T-cell (primary cell): ENCODE measurements around the gene HLCS. TPM values are rescaled to one million over a fixed set of nuclear protein-coding genes. Genes with fewer than 3 reads are reported as not detected.
A peak's percentile ranks its signal among the peaks of the same experiment; 100 is the strongest.

Source experiments
- ATAC-seq, 4 experiments: fragments of 200-7000 bp in 3 of 4; fragments of 150-1000 bp in 1 of 4; cut with Tn5 transposase; replicated peaks in 1 of 4; 1 replicate in 3 of 4; 2 replicates in 1 of 4; pipeline ENCODE4 v1.10.0; 2021; ENCODE audit warnings: moderate library complexity in 3 of 4, mild to moderate bottlenecking in 2 of 4, moderate number of reproducible peaks in 1 of 4
- CTCF ChIA-PET, 2 donors: fragments of 300-600 bp; sonication (Branson Sonifier 250); formaldehyde crosslinking; loops; one replicate each; lab custom pipeline; 2022; ENCODE audit warnings: antibody characterized with exemption in 2 of 2; lab: Charles Lee
- POLR2A ChIA-PET, 2 donors: fragments of 300-600 bp; sonication (Branson Sonifier 250); formaldehyde crosslinking; loops; one replicate each; lab custom pipeline; 2022; ENCODE audit warnings: antibody characterized with exemption in 2 of 2; lab: Charles Lee
- DNase-seq, 35 experiments: peaks; one replicate each; pipeline versions ENCODE4 v3.0.0 to v3.0.0-alpha.2; 2013 to 2023
- H3K27ac ChIP-seq: one replicate; pipeline ENCODE4 v1.5.1; 2013; ENCODE audit warnings: low read length
- H3K27me3 ChIP-seq, 2 experiments: replicated peaks in 1 of 2; 1 replicate in 1 of 2; 2 replicates in 1 of 2; pipeline versions ENCODE4 v1.6.1 to v1.7.0; 2013; ENCODE audit warnings: low read length in 1 of 2, mixed read lengths in 1 of 2; ENCODE audit not compliant: control insufficient read depth in 2 of 2, insufficient read depth in 2 of 2; ENCODE audit errors: extremely low read depth in 1 of 2
- H3K36me3 ChIP-seq, 2 donors: 1 replicate in 1 of 2; 2 replicates in 1 of 2; pipeline versions ENCODE4 v1.6.1 to v1.7.0; 2013; ENCODE audit warnings: low read length in 1 of 2; ENCODE audit not compliant: control insufficient read depth in 2 of 2, insufficient read depth in 1 of 2; ENCODE audit errors: extremely low read depth in 1 of 2
- H3K4me1 ChIP-seq, 2 experiments: 1 replicate in 1 of 2; 2 replicates in 1 of 2; pipeline versions ENCODE4 v1.6.1 to v1.7.0; 2013; ENCODE audit warnings: low read length in 2 of 2, mixed read lengths in 1 of 2; ENCODE audit not compliant: insufficient read depth in 2 of 2, control insufficient read depth in 1 of 2; ENCODE audit errors: extremely low read depth in 1 of 2
- H3K4me3 ChIP-seq, 2 donors: 1 replicate in 1 of 2; 2 replicates in 1 of 2; pipeline versions ENCODE4 v1.5.1 to v1.7.0; 2013; ENCODE audit warnings: mild to moderate bottlenecking in 2 of 2, low read length in 1 of 2, moderate library complexity in 1 of 2; ENCODE audit not compliant: control insufficient read depth in 1 of 2; ENCODE audit errors: extremely low read depth in 1 of 2
- H3K9me3 ChIP-seq: 2 replicates; pipeline ENCODE4 v1.7.0; 2013
- H3K27ac Mint-ChIP-seq, 2 donors: one replicate each; pipeline ENCODE4 v1.8.0; 2020 to 2021; ENCODE audit warnings: mild to moderate bottlenecking in 2 of 2, mixed read lengths in 2 of 2
- H3K27me3 Mint-ChIP-seq, 2 donors: one replicate each; pipeline ENCODE4 v1.8.0; 2021 to 2022; ENCODE audit warnings: mixed read lengths in 2 of 2
- H3K36me3 Mint-ChIP-seq: one replicate; pipeline ENCODE4 v1.8.0; 2021; ENCODE audit warnings: mixed read lengths
- H3K4me1 Mint-ChIP-seq, 3 donors: one replicate each; pipeline ENCODE4 v1.8.0; 2020 to 2022; ENCODE audit warnings: mixed read lengths in 3 of 3, mild to moderate bottlenecking in 1 of 3
- H3K4me3 Mint-ChIP-seq, 3 donors: one replicate each; pipeline ENCODE4 v1.8.0; 2020 to 2022; ENCODE audit warnings: mild to moderate bottlenecking in 3 of 3, mixed read lengths in 3 of 3, moderate library complexity in 3 of 3
- H3K9me3 Mint-ChIP-seq, 3 donors: one replicate each; pipeline ENCODE4 v1.8.0; 2020 to 2022; ENCODE audit warnings: mixed read lengths in 3 of 3
- WGBS: methylation state at CpG from one replicate; pipeline ENCODE4 v1.1.5; 2013; ENCODE audit warnings: missing lambda C conversion rate; ENCODE audit not compliant: insufficient coverage; 5-methylcytosine and 5-hydroxymethylcytosine counted together
- total RNA-seq, 35 experiments: library from RNA in 6 of 35; stranded (reverse) in 6 of 35; fragments of 120-200 nt in 1 of 35; gene quantifications; one replicate each; pipeline versions ENCODE4 v1.2.1 to v1.2.4 and lab custom pipeline; 2013 to 2026

The HLCS gene
- total RNA-seq, 5 donors from 2014 or later (not counting 1 experiment from before 2014, with no cell fraction given) = 13.0 to 15.6 (median 13.8) TPM

- peaks cover 0 to 5% of the 10 kb centered on the region in 2 experiments for H3K27me3 ChIP-seq
- WGBS = 28% methylated on average over 53 of the region's 53 CpGs
- POLR2A ChIA-PET = interaction anchor here in 1 of 2 donors (0.6 to 0.7 kb wide), 2 partner anchors 11 to 86 kb away, joined by 6 to 7 read pairs; no protein-coding TSS in a partner anchor
- peak overlapping the region in 1 of 2 donors; percentile 46 for H3K4me3 ChIP-seq
- peaks cover 5 to 17% of the 10 kb centered on the region in 2 experiments for H3K4me1 ChIP-seq
- H3K36me3 ChIP-seq = no peaks in the 10 kb centered on the region
- CTCF ChIA-PET = interaction anchor here (0.6 to 1.0 kb wide), 4 partner anchors 16 to 1369 kb away, joined by 4 to 7 read pairs (median 6); no protein-coding TSS in a partner anchor
- ATAC-seq (peak; percentile 54 to 67 (median 62)), DNase-seq (peak in 5 of 35 experiments; percentile 12 to 25 (median 18))
- Mint-ChIP-seq H3K4me3 (peak overlapping the region; percentile 69 to 87 (median 73)), H3K36me3 (no peaks in the 10 kb centered on the region), H3K9me3 (no peaks in the 10 kb centered on the region), H3K27ac (no peak overlapping the region), H3K27me3 (peaks cover 0 to 5% of the 10 kb centered on the region in 2 donors), H3K4me1 (peaks cover 10 to 30% (median 20%) of the 10 kb centered on the region in 3 donors)
- H3K27ac ChIP-seq = no peak overlapping the region
- H3K9me3 ChIP-seq = no peaks in the 10 kb centered on the region
These were observed 14.0 kb upstream of the HLCS start for GRCh38 chr21:36980280-36981048.

- Histone ChIP-seq H3K9me3 (no peaks in the 10 kb centered on the region), H3K36me3 (no peaks in the 10 kb centered on the region), H3K27ac (no peak overlapping the region), H3K4me1 (peaks cover 5 to 17% of the 10 kb centered on the region in 2 experiments), H3K4me3 (no peak overlapping the region), H3K27me3 (no peaks in the 10 kb centered on the region)
- Mint-ChIP-seq H3K9me3 (no peaks in the 10 kb centered on the region), H3K27ac (peak overlapping the region; percentile 31 to 52), H3K4me1 (peaks cover 10 to 27% (median 20%) of the 10 kb centered on the region in 3 donors), H3K4me3 (no peak overlapping the region), H3K36me3 (no peaks in the 10 kb centered on the region), H3K27me3 (peaks cover 0 to 5% of the 10 kb centered on the region in 2 donors)
- 19% methylated on average over 4 of the region's 8 CpGs for WGBS
- DNase-seq = peak in 8 of 35 experiments; percentile 5 to 65 (median 24)
- ChIA-PET CTCF (interaction anchor here (1.0 to 1.5 kb wide), 5 partner anchors 10 to 33 kb away, joined by 3 to 6 read pairs (median 5); no protein-coding TSS in a partner anchor), POLR2A (interaction anchor here in 1 of 2 donors (1.2 kb wide), 1 partner anchor 10 kb away, joined by 3 read pairs; the partner anchor contains the start of gene HLCS)
- peak; percentile 54 to 67 (median 58) for ATAC-seq
These were observed 10.6 kb upstream of the HLCS start for GRCh38 chr21:36976882-36977651.

- Mint-ChIP-seq H3K36me3 (no peaks in the 10 kb centered on the region), H3K9me3 (no peaks in the 10 kb centered on the region), H3K27ac (no peak overlapping the region), H3K4me1 (peaks cover 7 to 22% (median 15%) of the 10 kb centered on the region in 3 donors), H3K27me3 (peaks cover 0 to 5% of the 10 kb centered on the region in 2 donors), H3K4me3 (no peak overlapping the region)
- H3K4me1 ChIP-seq = peaks cover 5 to 17% of the 10 kb centered on the region in 2 experiments
- 83% methylated on average over 4 of the region's 5 CpGs for WGBS
- H3K36me3 ChIP-seq = no peaks in the 10 kb centered on the region
- no peaks in the 10 kb centered on the region for H3K9me3 ChIP-seq
- no peak for DNase-seq
- CTCF ChIA-PET = interaction anchor here (0.6 to 1.5 kb wide), 6 partner anchors 11 to 35 kb away, joined by 3 to 6 read pairs (median 4); no protein-coding TSS in a partner anchor
- POLR2A ChIA-PET = interaction anchor here (0.6 to 1.2 kb wide), 3 partner anchors 10 to 61 kb away, joined by 3 to 5 read pairs (median 4); partner anchors contain the start of gene HLCS (in 1 of the 2)
- H3K4me3 ChIP-seq = no peak overlapping the region
- H3K27ac ChIP-seq = no peak overlapping the region
- H3K27me3 ChIP-seq = no peaks in the 10 kb centered on the region
- no peak for ATAC-seq
These were observed 9.9 kb upstream of the HLCS start for GRCh38 chr21:36976228-36976861.

GRCh38 chr21:36974851-36975192 is 8.4 kb upstream of the HLCS start:
- DNase-seq (no peak), ATAC-seq (no peak)
- H3K36me3 ChIP-seq = no peaks in the 10 kb centered on the region
- ChIA-PET POLR2A (no interaction called here), CTCF (no interaction called here)
- peaks cover 0 to 15% (median 8%) of the 10 kb centered on the region in 3 donors for H3K4me1 Mint-ChIP-seq
- no peak overlapping the region for H3K4me3 ChIP-seq
- no peaks in the 10 kb centered on the region for H3K9me3 ChIP-seq
- H3K27me3 ChIP-seq = no peaks in the 10 kb centered on the region
- no peak overlapping the region for H3K27ac ChIP-seq
- H3K4me1 ChIP-seq = peaks cover 0 to 8% of the 10 kb centered on the region in 2 experiments
- WGBS = 89% methylated on average over 6 of the region's 6 CpGs
- no peaks in the 10 kb centered on the region for H3K36me3 Mint-ChIP-seq
- H3K27me3 Mint-ChIP-seq = no peaks in the 10 kb centered on the region
- no peak overlapping the region for H3K27ac Mint-ChIP-seq
- H3K4me3 Mint-ChIP-seq = no peak overlapping the region
- no peaks in the 10 kb centered on the region for H3K9me3 Mint-ChIP-seq

GRCh38 chr21:36973986-36974850 is 7.7 kb upstream of the HLCS start:
- H3K36me3 Mint-ChIP-seq = no peaks in the 10 kb centered on the region
- no peak for DNase-seq
- Histone ChIP-seq H3K36me3 (no peaks in the 10 kb centered on the region), H3K27me3 (no peaks in the 10 kb centered on the region), H3K4me3 (no peak overlapping the region), H3K27ac (no peak overlapping the region), H3K9me3 (no peaks in the 10 kb centered on the region), H3K4me1 (peaks cover 0 to 8% of the 10 kb centered on the region in 2 experiments)
- H3K4me1 Mint-ChIP-seq = peaks cover 0 to 15% (median 8%) of the 10 kb centered on the region in 3 donors
- 85% methylated on average over 9 of the region's 14 CpGs for WGBS
- ChIA-PET POLR2A (no interaction called here), CTCF (no interaction called here)
- no peak overlapping the region for H3K27ac Mint-ChIP-seq
- no peak overlapping the region for H3K4me3 Mint-ChIP-seq
- no peaks in the 10 kb centered on the region for H3K9me3 Mint-ChIP-seq
- no peaks in the 10 kb centered on the region for H3K27me3 Mint-ChIP-seq
- ATAC-seq = no peak
